Caco-2 (cell line): ENCODE results near the gene C6orf89. TPM values are rescaled to one million over a fixed set of nuclear protein-coding genes. Genes with fewer than 3 reads are reported as not detected.

Experiments
- BruUV-seq: library from RNA; stranded (reverse); fragments of 400-500 nt; replicated peaks from 2 replicates; lab custom pipeline; 2021; lab: Mats Ljungman, UMichigan
- CTCF ChIA-PET: fragments of 300-600 bp; sonication (Branson Sonifier 250); formaldehyde crosslinking; loops from one replicate; lab custom pipeline; 2022; ENCODE audit warnings: antibody characterized with exemption; lab: Charles Lee
- POLR2A ChIA-PET: fragments of 300-600 bp; sonication (Branson Sonifier 250); formaldehyde crosslinking; loops from one replicate; lab custom pipeline; 2022; ENCODE audit warnings: antibody characterized with exemption; lab: Charles Lee
- DNase-seq, 2 experiments: peaks; one replicate each; pipeline versions ENCODE4 v3.0.0 to v3.0.0-alpha.2; 2020 to 2022
- H3K27me3 ChIP-seq: replicated peaks from 2 replicates; pipeline ENCODE4 v1.6.0; 2011; ENCODE audit warnings: low read length; ENCODE audit not compliant: control insufficient read depth, insufficient read depth
- H3K36me3 ChIP-seq: 2 replicates; pipeline ENCODE4 v1.5.1; 2011; ENCODE audit warnings: low read length; ENCODE audit not compliant: control insufficient read depth, insufficient read depth
- H3K4me1 ChIP-seq: fragments of 250-450 bp; sonication (Bioruptor Pico); 2 replicates; pipeline ENCODE4 v1.5.1; 2020; ENCODE audit warnings: mild to moderate bottlenecking
- H3K4me3 ChIP-seq: 2 replicates; pipeline ENCODE4 v1.5.1; 2011; ENCODE audit warnings: low read depth, mild to moderate bottlenecking, control low read depth, low read length
- H3K9me3 ChIP-seq: fragments of 250-450 bp; sonication (Bioruptor Pico); 2 replicates; pipeline ENCODE4 v1.5.1; 2020; ENCODE audit warnings: mild to moderate bottlenecking, moderate library complexity
- H3K27ac Mint-ChIP-seq: one replicate; pipeline ENCODE4 v1.8.0; 2022; ENCODE audit warnings: mixed read lengths; ENCODE audit not compliant: unreplicated experiment
- H3K27me3 Mint-ChIP-seq: one replicate; pipeline ENCODE4 v1.8.0; 2022; ENCODE audit warnings: mixed read lengths; ENCODE audit not compliant: insufficient read depth, unreplicated experiment
- H3K36me3 Mint-ChIP-seq: one replicate; pipeline ENCODE4 v1.8.0; 2022; ENCODE audit warnings: mild to moderate bottlenecking, mixed read lengths; ENCODE audit not compliant: insufficient read depth, unreplicated experiment
- H3K4me1 Mint-ChIP-seq: one replicate; pipeline ENCODE4 v1.8.0; 2022; ENCODE audit warnings: low read depth, mixed read lengths; ENCODE audit not compliant: unreplicated experiment
- H3K4me3 Mint-ChIP-seq: one replicate; pipeline ENCODE4 v1.8.0; 2022; ENCODE audit warnings: mild to moderate bottlenecking, moderate library complexity, mixed read lengths; ENCODE audit not compliant: unreplicated experiment
- H3K9me3 Mint-ChIP-seq: one replicate; pipeline ENCODE4 v1.8.0; 2022; ENCODE audit warnings: mixed read lengths; ENCODE audit not compliant: unreplicated experiment
- CTCF ChIP-seq, 2 experiments: fragments of 200-600 bp in 1 of 2; IDR thresholded peaks; 1 replicate in 1 of 2; 2 replicates in 1 of 2; pipeline versions ENCODE4 v1.5.1 to v1.8.0; 2011 to 2022; ENCODE audit warnings: antibody characterized with exemption in 1 of 2, control low read depth in 1 of 2, inconsistent platforms in 1 of 2, low read depth in 1 of 2, low read length in 1 of 2, mild to moderate bottlenecking in 1 of 2, moderate library complexity in 1 of 2; ENCODE audit not compliant: insufficient read depth in 1 of 2, severe bottlenecking in 1 of 2, unreplicated experiment in 1 of 2
- intact Hi-C: fragments of 100-400 bp; cut with micrococcal nuclease; formaldehyde crosslinking; loops from one replicate; pipeline ENCODE4 v1.10.0; 2022; ENCODE audit not compliant: unreplicated experiment
- total RNA-seq: library from RNA; stranded (reverse); gene quantifications from 2 replicates; pipeline ENCODE4 v1.2.3, GENCODE V29; 2022

Gene C6orf89
- total RNA-seq, 1 experiment from 2014 or later: 24.4 TPM

GRCh38 chr6:36967757-36968156 lies 82.0 kb downstream of the C6orf89 start:
- no peaks in the 10 kb centered on the region for H3K27me3 Mint-ChIP-seq
- no peak for TF ChIP-seq CTCF (IDR thresholded peaks at IDR 0.05; ENCODE audit: insufficient read depth in 1 of 2, low read depth in 1 of 2, low read length in 1 of 2, severe bottlenecking in 1 of 2, unreplicated experiment in 1 of 2)
- no peaks in the 10 kb centered on the region for H3K27me3 ChIP-seq
- DNase-seq: no peak
- ChIA-PET CTCF (no interaction called here), POLR2A (no interaction called here)
- no peak overlapping the region for H3K4me3 Mint-ChIP-seq
- no peak overlapping the region for H3K4me3 ChIP-seq
- H3K36me3 ChIP-seq: peaks cover 7% of the 10 kb centered on the region
- no TSS peak for BruUV-seq
- no peaks in the 10 kb centered on the region for H3K9me3 Mint-ChIP-seq
- H3K36me3 Mint-ChIP-seq: peaks cover 31% of the 10 kb centered on the region
- no peaks in the 10 kb centered on the region for H3K4me1 ChIP-seq
- no peaks in the 10 kb centered on the region for H3K4me1 Mint-ChIP-seq
- H3K27ac Mint-ChIP-seq: no peak overlapping the region
- intact Hi-C loops: no loop called here
- H3K9me3 ChIP-seq: no peaks in the 10 kb centered on the region

GRCh38 chr6:36968266-36968977 lies 82.7 kb downstream of the C6orf89 start:
- BruUV-seq: TSS peak; percentile 97
- no peaks in the 10 kb centered on the region for H3K9me3 Mint-ChIP-seq
- intact Hi-C loops: no loop called here
- H3K27me3 Mint-ChIP-seq: no peaks in the 10 kb centered on the region
- no peak overlapping the region for H3K4me3 Mint-ChIP-seq
- H3K36me3 Mint-ChIP-seq: peaks cover 37% of the 10 kb centered on the region
- POLR2A ChIA-PET: no interaction called here
- no peaks in the 10 kb centered on the region for H3K4me1 Mint-ChIP-seq
- Histone ChIP-seq H3K9me3 (no peaks in the 10 kb centered on the region), H3K4me1 (no peaks in the 10 kb centered on the region), H3K4me3 (no peak overlapping the region), H3K27me3 (no peaks in the 10 kb centered on the region), H3K36me3 (peaks cover 7% of the 10 kb centered on the region)
- CTCF ChIA-PET: no interaction called here
- no peak overlapping the region for H3K27ac Mint-ChIP-seq
- TF ChIP-seq CTCF (IDR thresholded peaks at IDR 0.05; ENCODE audit: insufficient read depth in 1 of 2, low read depth in 1 of 2, low read length in 1 of 2, severe bottlenecking in 1 of 2, unreplicated experiment in 1 of 2): no peak
- no peak for DNase-seq

GRCh38 chr6:36969240-36969691 lies 83.5 kb downstream of the C6orf89 start:
- no peaks in the 10 kb centered on the region for H3K27me3 ChIP-seq
- no peak for TF ChIP-seq CTCF (IDR thresholded peaks at IDR 0.05; ENCODE audit: insufficient read depth in 1 of 2, low read depth in 1 of 2, low read length in 1 of 2, severe bottlenecking in 1 of 2, unreplicated experiment in 1 of 2)
- no peak for DNase-seq
- H3K9me3 Mint-ChIP-seq: no peaks in the 10 kb centered on the region
- peaks cover 8% of the 10 kb centered on the region for H3K36me3 ChIP-seq
- no TSS peak for BruUV-seq
- no peak overlapping the region for H3K4me3 Mint-ChIP-seq
- intact Hi-C loops: no loop called here
- ChIA-PET CTCF (no interaction called here), POLR2A (no interaction called here)
- no peaks in the 10 kb centered on the region for H3K4me1 ChIP-seq
- H3K9me3 ChIP-seq: no peaks in the 10 kb centered on the region
- peaks cover 46% of the 10 kb centered on the region for H3K36me3 Mint-ChIP-seq
- H3K4me3 ChIP-seq: no peak overlapping the region
- no peak overlapping the region for H3K27ac Mint-ChIP-seq
- no peaks in the 10 kb centered on the region for H3K27me3 Mint-ChIP-seq
- no peaks in the 10 kb centered on the region for H3K4me1 Mint-ChIP-seq
